Small intestine (tissue), 7 donors: ENCODE data around the gene PRELID3B. TPM values are rescaled to one million over a fixed set of nuclear protein-coding genes. Genes with fewer than 3 reads are reported as not detected.

Experiments
- DNase-seq, 2 donors: peaks; one replicate each; pipeline versions ENCODE4 v3.0.0 to v3.0.0-alpha.2; 2013
- FAIRE-seq: peaks from 2 replicates; lab custom pipeline; 2012; peaks lifted over from hg19 to GRCh38; lab: Jason Lieb, UNC
- H3K27ac ChIP-seq, 3 donors: one replicate each; pipeline ENCODE4 v1.5.1; 2013; ENCODE audit warnings: low read length in 2 of 3, mild to moderate bottlenecking in 2 of 3, control low read depth in 1 of 3, inconsistent platforms in 1 of 3, low read depth in 1 of 3, moderate library complexity in 1 of 3
- H3K27me3 ChIP-seq, 3 donors: one replicate each; pipeline ENCODE4 v1.6.1; 2013; ENCODE audit warnings: low read length in 3 of 3, inconsistent platforms in 1 of 3; ENCODE audit not compliant: control insufficient read depth in 3 of 3, insufficient read depth in 3 of 3
- H3K36me3 ChIP-seq, 3 donors: one replicate each; pipeline ENCODE4 v1.6.1; 2013; ENCODE audit warnings: low read length in 3 of 3, inconsistent platforms in 1 of 3, low read depth in 1 of 3, mild to moderate bottlenecking in 1 of 3, moderate library complexity in 1 of 3; ENCODE audit not compliant: control insufficient read depth in 3 of 3, insufficient read depth in 2 of 3
- H3K4me1 ChIP-seq, 3 donors: one replicate each; pipeline ENCODE4 v1.6.1; 2013; ENCODE audit warnings: low read length in 2 of 3, inconsistent platforms in 1 of 3, low read depth in 1 of 3, mild to moderate bottlenecking in 1 of 3, moderate library complexity in 1 of 3; ENCODE audit not compliant: control insufficient read depth in 3 of 3, insufficient read depth in 2 of 3
- H3K4me3 ChIP-seq, 3 donors: one replicate each; pipeline ENCODE4 v1.5.1; 2013; ENCODE audit warnings: low read length in 3 of 3, control low read depth in 1 of 3, inconsistent platforms in 1 of 3, low read depth in 1 of 3, mild to moderate bottlenecking in 1 of 3, moderate library complexity in 1 of 3
- H3K9me3 ChIP-seq, 2 donors: one replicate each; pipeline ENCODE4 v1.6.1; 2013; ENCODE audit warnings: low read depth in 1 of 2, low read length in 1 of 2; ENCODE audit not compliant: control insufficient read depth in 2 of 2, insufficient read depth in 1 of 2
- WGBS, 3 donors: extraction: QIAGEN DNeasy Blood & Tissue Kit; methylation state at CpG; one replicate each; pipeline ENCODE4 v1.1.7; 2013; 5-methylcytosine and 5-hydroxymethylcytosine counted together
- polyA plus RNA-seq, 4 donors: library from polyadenylated mRNA; stranded (reverse) in 3 of 4; unstranded in 1 of 4; fragments of 200-250 nt in 3 of 4; fragments of 120-200 nt in 1 of 4; gene quantifications; one replicate each; pipeline versions ENCODE4 v1.2.1 to v1.2.3, GENCODE V29; 2013
- donor health status: healthy with polysubstance abuse.
- donor health status: control.
- donor health status: control.
- donor health status: Bipolar disorder and iron deficiency.
- donor health status: healthy.

PRELID3B gene
- polyA plus RNA-seq, 4 donors, result 66.0 to 120 (median 94.3) TPM

DNA sequence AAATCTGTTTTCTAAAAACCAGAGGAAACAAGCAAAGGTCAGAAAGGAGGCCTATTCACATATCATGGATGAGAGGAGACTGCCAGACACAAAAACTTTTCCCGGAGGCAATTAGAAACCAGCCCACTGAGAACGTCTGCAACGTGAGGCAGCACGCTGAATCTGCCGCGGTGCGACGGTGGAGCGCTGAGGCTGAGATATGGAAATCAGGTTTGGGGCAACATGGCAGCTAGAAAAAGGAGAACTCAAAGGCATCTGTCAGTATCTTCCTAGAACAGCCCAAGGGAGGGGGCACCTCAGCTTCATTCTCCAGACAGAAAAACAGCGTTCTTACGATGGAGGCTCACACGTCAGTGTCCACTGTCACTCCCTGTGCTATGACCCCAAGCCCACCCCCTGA, 5.2 kb downstream of the PRELID3B start:
- 89 to 94% (median 89%) methylated on average over 12 of the region's 12 CpGs for WGBS, 3 donors

DNA sequence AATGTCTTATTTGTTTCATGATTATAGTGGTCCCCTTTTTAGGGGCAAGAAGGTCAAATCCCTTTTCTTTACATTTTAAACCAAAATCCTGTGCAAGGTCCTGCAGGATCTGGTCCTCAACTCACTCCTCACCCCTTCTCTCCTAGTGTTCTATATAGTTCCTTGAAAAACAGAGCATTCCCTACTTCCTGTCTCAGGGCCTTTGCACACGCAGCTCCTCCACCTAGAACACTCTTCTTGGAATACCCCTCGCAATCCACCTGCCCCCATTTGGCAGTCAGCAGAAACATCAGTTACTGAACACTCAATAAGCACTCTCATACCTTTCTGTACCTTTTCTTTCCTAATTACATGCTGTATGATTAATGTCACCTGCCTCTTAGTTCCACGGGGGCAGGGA, 7.2 kb downstream of the PRELID3B start:
- FAIRE-seq (no peak), DNase-seq (no peak)
- Histone ChIP-seq H3K9me3 (no peaks in the 10 kb centered on the region), H3K4me1 (peaks cover 4 to 9% (median 8%) of the 10 kb centered on the region in 3 donors), H3K4me3 (no peak overlapping the region), H3K36me3 (peaks cover 11 to 18% (median 13%) of the 10 kb centered on the region in 3 donors), H3K27me3 (no peaks in the 10 kb centered on the region), H3K27ac (no peak overlapping the region)
- 90 to 96% (median 95%) methylated on average over 3 of the region's 3 CpGs for WGBS, 3 donors

More for the DNA sequence above, 5.2 kb downstream of the PRELID3B start:
- Histone ChIP-seq H3K27me3 (no peaks in the 10 kb centered on the region), H3K4me3 (no peak overlapping the region), H3K4me1 (peaks cover 4 to 18% (median 6%) of the 10 kb centered on the region in 3 donors), H3K27ac (no peak overlapping the region), H3K36me3 (peaks cover 11 to 18% (median 13%) of the 10 kb centered on the region in 3 donors), H3K9me3 (no peaks in the 10 kb centered on the region)
- FAIRE-seq (no peak), DNase-seq (no peak)

DNA sequence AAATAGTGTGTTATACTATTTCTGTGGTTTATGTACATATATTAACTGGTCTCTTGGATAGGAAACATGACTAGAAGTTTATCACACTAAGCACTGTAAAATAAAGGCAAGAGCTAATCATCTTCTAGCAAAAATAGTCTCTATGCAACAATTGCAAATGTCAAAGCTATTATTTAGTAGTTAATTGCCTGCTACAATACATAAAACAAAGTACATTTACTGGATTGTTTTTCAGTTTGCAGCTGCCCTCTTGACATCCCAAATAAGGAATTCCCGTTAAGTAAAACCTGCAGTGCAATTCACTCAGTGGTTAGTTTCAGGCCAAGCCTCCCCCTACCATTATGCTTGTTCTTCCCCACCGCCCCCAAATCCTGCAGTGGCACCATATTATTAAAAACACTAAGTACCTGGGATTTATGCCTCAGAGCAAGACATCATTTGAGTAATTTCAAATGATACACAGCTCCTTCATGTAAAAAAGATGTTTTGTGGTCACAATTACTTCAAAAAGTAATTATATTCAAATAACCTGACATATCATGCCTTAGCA, 8.9 kb downstream of the PRELID3B start:
- H3K4me3 ChIP-seq, result no peak overlapping the region
- H3K4me1 ChIP-seq, result peaks cover 4 to 12% (median 4%) of the 10 kb centered on the region in 3 donors
- no peaks in the 10 kb centered on the region for H3K9me3 ChIP-seq
- DNase-seq, result no peak
- H3K27ac ChIP-seq, result no peak overlapping the region
- H3K36me3 ChIP-seq, result peaks cover 15 to 21% (median 16%) of the 10 kb centered on the region in 3 donors
- H3K27me3 ChIP-seq, result no peaks in the 10 kb centered on the region
- 64 to 77% (median 72%) methylated on average over 2 of the region's 2 CpGs for WGBS, 3 donors
- FAIRE-seq, result no peak

DNA sequence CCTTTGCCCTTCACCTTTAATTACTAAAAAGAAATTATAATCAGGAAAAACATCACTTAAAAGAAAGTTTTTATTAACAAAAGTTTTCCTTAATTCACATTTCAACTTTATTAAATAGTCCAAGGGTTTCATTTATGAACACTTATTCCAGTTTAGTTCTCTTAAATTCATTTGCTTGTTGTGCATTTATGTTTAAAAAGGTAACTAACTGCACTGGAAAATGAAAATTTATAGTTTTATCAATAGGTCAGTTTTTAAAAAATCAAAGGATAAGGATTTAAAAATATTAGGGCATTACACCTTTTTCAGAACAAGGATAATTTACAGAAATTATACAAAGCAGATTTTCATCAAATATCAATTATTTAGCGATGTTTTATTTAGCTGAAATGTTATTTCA, 9.5 kb downstream of the PRELID3B start:
- peaks cover 4 to 12% (median 5%) of the 10 kb centered on the region in 3 donors for H3K4me1 ChIP-seq
- 99 to 100% (median 100%) methylated on average over 1 of the region's 1 CpG for WGBS, 3 donors
- no peak overlapping the region for H3K4me3 ChIP-seq
- DNase-seq (no peak), FAIRE-seq (no peak)
- H3K27ac ChIP-seq, result peak overlapping the region in 2 of 3 donors; percentile 85 to 96
- no peaks in the 10 kb centered on the region for H3K27me3 ChIP-seq
- no peaks in the 10 kb centered on the region for H3K9me3 ChIP-seq
- H3K36me3 ChIP-seq, result peaks cover 15 to 19% (median 16%) of the 10 kb centered on the region in 3 donors

DNA sequence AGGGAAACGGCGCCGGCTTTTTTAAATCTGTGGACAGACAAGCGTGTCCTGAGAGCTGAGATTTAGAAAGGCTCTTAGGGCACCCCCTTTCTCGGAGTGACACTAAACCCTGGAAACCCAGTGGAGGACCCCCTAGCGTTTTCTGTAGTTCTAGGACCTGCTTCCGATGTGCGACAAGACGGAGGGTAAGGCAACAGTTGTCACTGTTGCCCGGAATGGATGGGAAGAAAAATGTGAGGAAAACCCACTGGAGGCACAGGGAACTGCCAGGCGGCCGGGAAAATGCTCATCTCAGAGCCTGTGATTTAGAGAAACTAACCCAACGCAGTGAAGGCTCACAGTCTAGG, 9.9 kb downstream of the PRELID3B start:
- FAIRE-seq (no peak), DNase-seq (no peak)
- peak overlapping the region; percentile 73 to 86 (median 83) for H3K4me3 ChIP-seq
- peaks cover 2 to 12% (median 5%) of the 10 kb centered on the region in 3 donors for H3K4me1 ChIP-seq
- no peaks in the 10 kb centered on the region for H3K27me3 ChIP-seq
- peaks cover 15 to 16% (median 15%) of the 10 kb centered on the region in 3 donors for H3K36me3 ChIP-seq
- peak overlapping the region; percentile 85 to 96 (median 88) for H3K27ac ChIP-seq
- H3K9me3 ChIP-seq, result no peaks in the 10 kb centered on the region
- WGBS, 3 donors, result 2 to 4% (median 3%) methylated on average over 13 of the region's 13 CpGs

DNA sequence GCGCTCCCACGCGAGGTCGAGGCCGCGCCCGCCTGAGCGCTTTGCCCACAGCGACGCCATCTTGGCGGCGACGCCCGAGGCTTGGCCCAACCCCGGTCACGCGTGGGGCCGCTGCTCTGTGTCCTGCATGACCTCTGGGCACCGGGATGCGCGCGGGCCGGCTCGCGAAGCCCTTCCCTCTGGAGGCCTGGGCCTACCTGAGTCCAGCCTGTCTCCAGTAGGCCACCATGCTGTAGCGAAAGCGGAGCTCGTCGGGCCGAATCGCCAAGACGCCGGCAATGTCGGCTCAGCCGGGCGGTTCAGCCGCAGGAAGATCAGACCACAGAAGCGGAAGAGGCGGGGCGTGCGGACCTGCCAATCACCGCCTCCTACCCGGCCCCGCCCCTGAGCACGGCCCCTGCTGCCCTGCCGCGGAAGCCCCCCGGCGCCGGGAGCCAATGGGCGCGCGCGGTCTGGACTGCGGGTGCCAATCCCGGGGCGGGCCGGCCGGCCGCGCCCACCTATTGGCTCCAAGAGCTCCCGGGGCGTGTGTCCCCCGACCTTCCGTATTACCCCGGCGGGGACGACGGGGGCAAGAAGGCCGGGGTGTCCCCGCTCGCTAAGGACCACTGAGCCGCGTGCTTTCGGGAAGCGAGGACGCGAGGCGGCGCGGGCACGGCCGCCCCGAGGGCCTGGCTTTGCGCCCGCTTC, 10.4 kb downstream of the PRELID3B start, which contains the start of gene ATP5F1E:
ATP5F1E (minus strand) TSS at position 313 of the 690 bp plus-strand sequence; CDS start at position 229, 84 bp downstream.
- Histone ChIP-seq H3K4me1 (peaks cover 0 to 12% (median 5%) of the 10 kb centered on the region in 3 donors), H3K4me3 (peak within 1 kb of the TSS; percentile 73 to 86 (median 83)), H3K27ac (peak within 1 kb of the TSS; percentile 90 to 97 (median 96)), H3K27me3 (no peaks in the 10 kb centered on the region), H3K36me3 (peaks cover 13 to 15% (median 14%) of the 10 kb centered on the region in 3 donors), H3K9me3 (no peaks in the 10 kb centered on the region)
- no peak for FAIRE-seq
- WGBS, 3 donors, result 0% methylated on average over 79 to 86 of the region's 86 CpGs
- peak; percentile 93 to 97 for DNase-seq

DNA sequence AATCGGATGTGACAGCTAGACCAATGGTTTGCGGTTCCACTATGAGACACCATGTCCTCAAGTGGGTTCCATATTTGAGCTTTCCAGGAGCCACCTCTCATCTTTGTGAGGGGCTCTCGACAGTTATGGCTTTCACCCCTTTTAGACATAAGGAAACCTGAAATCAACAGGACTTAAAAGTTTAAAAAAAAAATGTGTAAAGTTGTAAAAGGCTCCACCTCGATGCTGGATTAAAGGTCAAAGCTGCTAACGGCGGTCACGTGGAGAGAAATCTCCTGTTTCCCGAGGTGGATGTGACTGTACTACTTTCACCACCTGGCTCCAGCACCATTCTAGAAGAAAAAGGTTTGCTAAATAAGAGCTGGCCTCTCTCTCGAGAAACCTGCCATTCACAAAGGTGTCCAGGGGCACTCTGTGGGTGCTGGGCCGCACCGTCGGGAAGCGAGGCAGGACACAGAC, 11.0 kb downstream of the PRELID3B start:
- peak; percentile 77 to 78 for DNase-seq

DNA sequence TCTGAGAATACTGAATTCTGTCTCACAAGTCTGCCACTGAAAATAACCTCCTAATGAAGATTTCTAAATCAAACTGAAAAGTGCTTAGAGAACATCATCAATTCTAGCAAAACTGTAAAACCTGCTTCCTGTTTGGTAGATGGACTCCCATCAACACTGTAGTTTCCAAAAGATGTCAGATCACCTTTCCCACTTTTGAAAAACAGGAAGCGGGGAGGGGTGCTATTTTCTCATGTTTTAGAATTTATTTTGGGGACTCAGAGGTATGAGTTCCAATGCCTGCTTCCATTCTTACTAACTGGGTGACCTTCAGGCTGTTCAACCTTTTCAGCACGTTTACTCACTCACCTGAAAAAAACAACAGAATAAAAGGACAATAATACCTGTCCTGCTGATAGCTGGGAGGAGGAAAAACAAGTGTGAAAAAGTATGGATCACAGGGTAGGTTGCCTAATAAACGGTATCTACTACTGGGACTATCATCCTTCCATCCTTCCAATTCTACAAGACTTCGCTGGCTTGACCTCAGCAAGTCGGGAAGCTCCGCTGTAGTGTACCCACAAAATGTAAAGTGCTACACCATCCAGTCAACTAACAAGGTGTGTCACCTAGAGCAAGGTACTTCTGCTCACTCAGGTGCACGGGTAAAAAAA, 11.5 kb downstream of the PRELID3B start:
- Histone ChIP-seq H3K36me3 (peaks cover 10 to 16% (median 13%) of the 10 kb centered on the region in 3 donors), H3K27me3 (no peaks in the 10 kb centered on the region), H3K27ac (peak overlapping the region; percentile 90 to 97 (median 96)), H3K4me3 (peak overlapping the region in 2 of 3 donors; percentile 83 to 86), H3K4me1 (peaks cover 0 to 12% (median 5%) of the 10 kb centered on the region in 3 donors), H3K9me3 (no peaks in the 10 kb centered on the region)
- FAIRE-seq (no peak), DNase-seq (no peak)
- 28 to 45% (median 30%) methylated on average over 7 of the region's 7 CpGs for WGBS, 3 donors

More for the DNA sequence above, 11.0 kb downstream of the PRELID3B start:
- WGBS, 3 donors, result 1 to 10% (median 4%) methylated on average over 13 of the region's 13 CpGs
- H3K36me3 ChIP-seq, result peaks cover 13 to 17% (median 14%) of the 10 kb centered on the region in 3 donors
- H3K27me3 ChIP-seq, result no peaks in the 10 kb centered on the region
- peaks cover 0 to 12% (median 5%) of the 10 kb centered on the region in 3 donors for H3K4me1 ChIP-seq
- no peak for FAIRE-seq
- peak overlapping the region; percentile 90 to 97 (median 96) for H3K27ac ChIP-seq
- H3K9me3 ChIP-seq, result no peaks in the 10 kb centered on the region
- H3K4me3 ChIP-seq, result peak overlapping the region; percentile 73 to 86 (median 83)
